Glutamatergic neuron (in vitro differentiated cells): Measurements from ENCODE around the gene TMEM154. TPM values are rescaled to one million over a fixed set of nuclear protein-coding genes. Genes with fewer than 3 reads are reported as not detected.

Source experiments
- DNase-seq: peaks from one replicate; pipeline ENCODE4 v3.0.0; 2022
- H3K27ac Mint-ChIP-seq: one replicate; pipeline ENCODE4 v1.8.0; 2020; ENCODE audit warnings: mild to moderate bottlenecking, mixed read lengths, inconsistent platforms; ENCODE audit not compliant: unreplicated experiment
- H3K27me3 Mint-ChIP-seq: one replicate; pipeline ENCODE4 v1.8.0; 2020; ENCODE audit warnings: mild to moderate bottlenecking, moderate library complexity, mixed read lengths, inconsistent platforms; ENCODE audit not compliant: unreplicated experiment
- H3K36me3 Mint-ChIP-seq: one replicate; pipeline ENCODE4 v1.8.0; 2020; ENCODE audit warnings: mild to moderate bottlenecking, mixed read lengths, inconsistent platforms; ENCODE audit not compliant: unreplicated experiment
- H3K4me1 Mint-ChIP-seq: one replicate; pipeline ENCODE4 v1.8.0; 2020; ENCODE audit warnings: mild to moderate bottlenecking, low read depth, mixed read lengths, inconsistent platforms; ENCODE audit not compliant: unreplicated experiment
- H3K4me3 Mint-ChIP-seq: one replicate; pipeline ENCODE4 v1.8.0; 2020; ENCODE audit warnings: mild to moderate bottlenecking, mixed read lengths, inconsistent platforms; ENCODE audit not compliant: unreplicated experiment
- H3K9me3 Mint-ChIP-seq: one replicate; pipeline ENCODE4 v1.8.0; 2020; ENCODE audit warnings: mild to moderate bottlenecking, moderate library complexity, mixed read lengths, inconsistent platforms; ENCODE audit not compliant: unreplicated experiment
- total RNA-seq: library from RNA; stranded (reverse); fragmentation: NEBNext Ultra II Directional; extraction: Animal tissue kit (Norgen Biotek cat#: 25700); gene quantifications from one replicate; pipeline ENCODE4 v1.2.1, GENCODE V29; 2021; ENCODE audit not compliant: unreplicated experiment
- TF ChIP-seq, protein P1 (sequence below): fragments of 200-600 bp; sonication (generic); IDR thresholded peaks from one replicate; pipeline ENCODE4 v1.5.0; 2021; ENCODE audit not compliant: partially characterized antibody, unreplicated experiment

The TMEM154 gene
- total RNA-seq, 1 donor from 2014 or later: 0.22 TPM

DNA sequence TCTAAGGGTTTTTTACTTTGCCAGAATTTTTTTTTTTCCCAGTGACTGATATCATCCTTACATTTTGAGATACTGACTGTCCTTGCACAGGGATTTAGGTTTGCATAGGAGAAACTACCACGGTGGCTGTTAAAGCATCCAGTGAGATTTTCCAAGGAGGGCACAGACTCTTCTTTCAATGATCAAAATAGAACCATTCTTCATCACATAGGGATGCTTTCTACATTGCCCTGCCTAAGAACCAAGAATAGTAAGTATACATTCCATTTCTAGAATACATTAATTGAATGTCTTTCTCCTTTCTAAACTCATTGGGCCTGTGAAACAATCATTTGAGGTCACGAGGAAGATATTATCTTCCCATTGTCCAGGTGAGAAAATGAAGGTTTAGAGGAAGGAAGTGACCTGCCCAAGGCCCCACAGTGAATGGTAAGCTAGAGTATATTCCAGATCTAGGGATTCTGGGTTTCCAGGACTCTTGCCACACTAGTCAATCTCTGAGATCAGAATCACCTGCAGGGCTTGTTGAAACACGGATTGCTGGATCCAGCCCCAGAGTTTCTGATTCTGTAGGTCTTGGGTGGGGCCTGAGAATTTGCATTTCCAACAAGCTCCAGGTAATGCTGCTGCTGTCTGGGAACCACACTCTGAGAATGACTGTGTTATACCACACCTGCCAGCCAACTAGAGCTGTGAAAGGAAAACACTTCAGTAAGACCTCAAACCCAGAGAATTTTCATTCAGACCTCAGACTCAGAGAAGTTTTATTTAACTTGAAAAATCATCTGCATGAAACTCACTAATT, 17.7 kb upstream of the TMEM154 start:
- Mint-ChIP-seq H3K9me3 (no peaks in the 10 kb centered on the region), H3K4me3 (no peak overlapping the region), H3K36me3 (no peaks in the 10 kb centered on the region), H3K27me3 (no peaks in the 10 kb centered on the region), H3K27ac (no peak overlapping the region), H3K4me1 (no peaks in the 10 kb centered on the region)
- no peak for DNase-seq
- TF ChIP-seq, protein P1, sequence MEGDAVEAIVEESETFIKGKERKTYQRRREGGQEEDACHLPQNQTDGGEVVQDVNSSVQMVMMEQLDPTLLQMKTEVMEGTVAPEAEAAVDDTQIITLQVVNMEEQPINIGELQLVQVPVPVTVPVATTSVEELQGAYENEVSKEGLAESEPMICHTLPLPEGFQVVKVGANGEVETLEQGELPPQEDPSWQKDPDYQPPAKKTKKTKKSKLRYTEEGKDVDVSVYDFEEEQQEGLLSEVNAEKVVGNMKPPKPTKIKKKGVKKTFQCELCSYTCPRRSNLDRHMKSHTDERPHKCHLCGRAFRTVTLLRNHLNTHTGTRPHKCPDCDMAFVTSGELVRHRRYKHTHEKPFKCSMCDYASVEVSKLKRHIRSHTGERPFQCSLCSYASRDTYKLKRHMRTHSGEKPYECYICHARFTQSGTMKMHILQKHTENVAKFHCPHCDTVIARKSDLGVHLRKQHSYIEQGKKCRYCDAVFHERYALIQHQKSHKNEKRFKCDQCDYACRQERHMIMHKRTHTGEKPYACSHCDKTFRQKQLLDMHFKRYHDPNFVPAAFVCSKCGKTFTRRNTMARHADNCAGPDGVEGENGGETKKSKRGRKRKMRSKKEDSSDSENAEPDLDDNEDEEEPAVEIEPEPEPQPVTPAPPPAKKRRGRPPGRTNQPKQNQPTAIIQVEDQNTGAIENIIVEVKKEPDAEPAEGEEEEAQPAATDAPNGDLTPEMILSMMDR: no peak

DNA sequence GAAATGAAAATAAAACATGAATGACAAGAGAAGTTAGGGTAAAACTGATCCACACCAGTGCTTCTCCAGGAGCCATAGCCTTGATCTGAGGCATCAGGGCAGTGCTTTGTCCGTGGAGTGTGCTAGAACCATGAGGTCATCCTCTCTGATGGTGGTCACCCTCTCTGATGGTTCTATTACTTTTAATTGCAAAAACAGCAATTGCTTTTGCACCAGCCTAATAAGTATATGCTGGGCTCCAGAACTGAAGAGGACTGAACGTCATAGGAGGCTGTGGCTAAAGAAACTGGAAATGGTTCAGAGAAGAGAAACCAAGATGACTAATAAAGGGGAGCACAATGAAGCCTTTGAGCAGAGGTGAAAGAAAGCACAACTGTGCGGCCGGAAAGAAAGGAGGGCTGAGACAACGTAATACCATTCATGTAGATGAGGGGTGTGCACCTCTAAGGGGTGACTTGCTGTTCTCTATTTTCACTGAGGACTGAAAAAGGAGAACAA, 17.0 kb upstream of the TMEM154 start:
- H3K4me1 Mint-ChIP-seq: no peaks in the 10 kb centered on the region

DNA sequence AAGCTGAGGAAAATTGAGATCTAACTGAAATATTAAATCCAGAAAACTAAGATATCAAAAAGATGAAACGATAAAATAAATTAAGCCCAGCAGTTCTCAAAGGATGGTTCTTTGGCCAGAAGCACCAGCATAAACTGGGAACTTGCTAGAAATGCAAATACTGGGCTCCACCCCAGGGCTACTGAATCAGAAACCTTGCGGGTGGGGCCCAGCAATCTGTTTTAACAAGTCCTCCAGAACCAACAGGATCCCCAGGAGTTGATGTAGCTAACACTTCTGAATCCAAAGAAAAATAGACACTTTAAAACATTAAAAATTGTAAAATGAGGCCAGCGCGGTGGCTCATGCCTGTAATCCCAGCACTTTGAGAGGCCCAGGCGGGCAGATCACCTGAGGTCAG, 14.1 kb upstream of the TMEM154 start:
- Mint-ChIP-seq H3K27ac (no peak overlapping the region), H3K4me3 (no peak overlapping the region), H3K36me3 (no peaks in the 10 kb centered on the region), H3K4me1 (no peaks in the 10 kb centered on the region), H3K9me3 (no peaks in the 10 kb centered on the region), H3K27me3 (no peaks in the 10 kb centered on the region)
- TF ChIP-seq, protein P1: no peak
- no peak for DNase-seq

More for the DNA sequence above, 17.0 kb upstream of the TMEM154 start:
- DNase-seq: no peak
- no peak overlapping the region for H3K4me3 Mint-ChIP-seq
- no peaks in the 10 kb centered on the region for H3K27me3 Mint-ChIP-seq
- no peaks in the 10 kb centered on the region for H3K36me3 Mint-ChIP-seq
- TF ChIP-seq, protein P1: no peak
- H3K9me3 Mint-ChIP-seq: no peaks in the 10 kb centered on the region
- H3K27ac Mint-ChIP-seq: no peak overlapping the region

DNA sequence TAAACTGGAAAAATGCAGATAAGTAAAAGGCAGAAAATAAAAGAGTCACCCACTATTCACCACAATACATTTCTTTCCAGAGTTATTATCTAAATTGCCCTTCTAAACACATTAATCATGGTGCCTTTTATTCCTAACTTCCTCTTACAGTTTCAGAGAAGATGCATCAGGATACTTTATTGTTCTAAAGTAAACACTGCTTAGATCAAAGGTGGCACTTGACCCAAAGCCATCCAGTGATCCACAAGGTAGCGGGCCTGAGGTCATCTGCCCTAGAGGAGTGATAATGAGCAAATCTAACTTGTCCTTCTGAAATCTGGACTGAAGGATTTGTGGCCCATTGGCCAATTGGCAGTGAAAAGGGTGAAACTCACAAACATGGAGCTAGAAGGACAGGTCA, 12.0 kb upstream of the TMEM154 start:
- no peak overlapping the region for H3K27ac Mint-ChIP-seq
- no peak overlapping the region for H3K4me3 Mint-ChIP-seq
- TF ChIP-seq, protein P1: no peak
- no peaks in the 10 kb centered on the region for H3K36me3 Mint-ChIP-seq
- H3K27me3 Mint-ChIP-seq: no peaks in the 10 kb centered on the region
- H3K4me1 Mint-ChIP-seq: no peaks in the 10 kb centered on the region
- no peaks in the 10 kb centered on the region for H3K9me3 Mint-ChIP-seq
- DNase-seq: no peak
